ENCODE measurements around the gene VPS11.

DNA sequence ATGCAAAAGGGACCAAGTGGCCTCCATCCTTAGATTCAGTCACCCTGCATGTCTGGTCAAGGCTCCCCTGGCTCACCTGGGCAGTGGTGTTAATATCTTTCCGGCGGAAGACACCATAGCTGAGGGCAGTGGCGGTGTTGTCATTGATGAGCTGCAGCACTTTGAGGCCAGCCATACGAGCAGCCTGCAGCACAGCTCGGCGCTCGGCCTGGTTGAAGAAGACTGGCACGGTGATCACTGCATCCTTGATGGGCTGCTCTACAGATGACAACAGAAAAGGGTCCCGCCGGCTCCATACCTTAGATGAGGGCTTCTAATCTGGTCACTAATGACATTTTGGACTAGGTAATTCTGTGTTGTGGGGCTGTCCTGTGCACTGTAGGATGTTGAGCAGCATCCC, 13.2 kb upstream of the VPS11 start:
- TF ChIP-seq CTCF (IDR thresholded peaks at IDR 0.05) = no peak
- no peak for TF ChIP-seq POLR2A (IDR thresholded peaks at IDR 0.05)
